HL-60 (cell line): Measurements from ENCODE around the gene RTF1.

ENCODE experiments used
- DNase-seq, 2 experiments: peaks; one replicate each; pipeline ENCODE4 v3.0.0-alpha.2; 2010 to 2020; ENCODE audit warnings: low read depth in 1 of 2, low spot score in 1 of 2
- H3K27ac ChIP-seq: fragments of 250-450 bp; sonication (Bioruptor Pico); replicated peaks from 2 replicates; pipeline ENCODE4 v1.5.1; 2020; ENCODE audit warnings: mild to moderate bottlenecking, moderate library complexity
- H3K27me3 ChIP-seq: fragments of 250-450 bp; sonication (Bioruptor Pico); 2 replicates; pipeline ENCODE4 v1.5.1; 2021; ENCODE audit warnings: mild to moderate bottlenecking, moderate library complexity; ENCODE audit not compliant: insufficient read depth, poor library complexity, severe bottlenecking
- H3K4me3 ChIP-seq: replicated peaks from 2 replicates; pipeline ENCODE4 v1.5.1; 2011; ENCODE audit warnings: mild to moderate bottlenecking, control low read depth, low read length; ENCODE audit not compliant: insufficient read depth
- GABPA ChIP-seq: IDR thresholded peaks from 2 replicates; pipeline ENCODE4 v1.6.1; 2012; ENCODE audit warnings: low read depth
- POLR2AphosphoS5 ChIP-seq: IDR thresholded peaks from 2 replicates; pipeline ENCODE4 v1.6.1; 2012; ENCODE audit warnings: low read depth
- REST ChIP-seq: IDR thresholded peaks from 2 replicates; pipeline ENCODE4 v1.6.1; 2012; ENCODE audit warnings: low read depth; ENCODE audit not compliant: insufficient replicate concordance
- SPI1 ChIP-seq: IDR thresholded peaks from 2 replicates; pipeline ENCODE4 v1.6.1; 2012; ENCODE audit warnings: low read depth, mild to moderate bottlenecking, borderline replicate concordance
- TF ChIP-seq, protein P1 (sequence below): IDR thresholded peaks from one replicate; pipeline ENCODE4 v1.5.1; 2011; ENCODE audit warnings: low read length, control low read depth, inconsistent platforms; ENCODE audit not compliant: insufficient read depth

Gene RTF1

DNA sequence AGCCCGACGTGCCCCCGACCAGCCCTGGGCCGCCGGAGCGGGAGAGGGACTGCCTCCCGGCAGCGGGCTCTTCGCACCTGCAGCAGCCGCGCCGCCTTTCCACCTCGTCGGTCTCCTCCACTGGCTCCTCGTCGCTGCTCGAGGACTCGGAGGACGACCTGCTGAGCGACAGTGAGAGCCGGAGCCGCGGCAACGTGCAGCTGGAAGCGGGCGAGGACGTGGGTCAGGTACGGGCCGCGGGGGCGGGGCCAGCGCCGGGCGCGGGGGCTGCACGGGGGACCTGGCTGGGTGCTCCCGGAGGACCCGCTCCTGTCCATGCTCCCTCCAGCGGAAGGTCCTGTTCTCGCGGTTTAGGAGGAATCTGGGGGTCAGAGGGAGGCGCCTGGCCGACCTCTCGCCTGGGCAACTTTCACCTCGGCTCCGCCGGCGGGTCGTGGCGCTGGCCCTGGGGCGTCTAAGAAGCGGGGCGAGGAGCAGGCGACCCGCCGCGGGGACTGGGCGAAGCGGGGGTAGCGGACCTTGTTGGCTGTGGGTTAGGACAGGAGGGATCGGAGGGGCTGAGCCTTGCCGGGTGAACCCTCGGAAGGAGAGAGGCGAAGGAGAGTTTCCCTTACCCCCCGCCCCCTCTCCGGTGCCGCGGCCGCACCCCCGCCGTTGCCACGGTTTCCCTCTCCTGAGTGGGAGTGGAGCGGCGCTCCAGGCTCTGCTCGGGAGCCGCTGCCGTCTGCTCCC, 77.5 kb downstream of the RTF1 start:
- TF ChIP-seq, protein P1, sequence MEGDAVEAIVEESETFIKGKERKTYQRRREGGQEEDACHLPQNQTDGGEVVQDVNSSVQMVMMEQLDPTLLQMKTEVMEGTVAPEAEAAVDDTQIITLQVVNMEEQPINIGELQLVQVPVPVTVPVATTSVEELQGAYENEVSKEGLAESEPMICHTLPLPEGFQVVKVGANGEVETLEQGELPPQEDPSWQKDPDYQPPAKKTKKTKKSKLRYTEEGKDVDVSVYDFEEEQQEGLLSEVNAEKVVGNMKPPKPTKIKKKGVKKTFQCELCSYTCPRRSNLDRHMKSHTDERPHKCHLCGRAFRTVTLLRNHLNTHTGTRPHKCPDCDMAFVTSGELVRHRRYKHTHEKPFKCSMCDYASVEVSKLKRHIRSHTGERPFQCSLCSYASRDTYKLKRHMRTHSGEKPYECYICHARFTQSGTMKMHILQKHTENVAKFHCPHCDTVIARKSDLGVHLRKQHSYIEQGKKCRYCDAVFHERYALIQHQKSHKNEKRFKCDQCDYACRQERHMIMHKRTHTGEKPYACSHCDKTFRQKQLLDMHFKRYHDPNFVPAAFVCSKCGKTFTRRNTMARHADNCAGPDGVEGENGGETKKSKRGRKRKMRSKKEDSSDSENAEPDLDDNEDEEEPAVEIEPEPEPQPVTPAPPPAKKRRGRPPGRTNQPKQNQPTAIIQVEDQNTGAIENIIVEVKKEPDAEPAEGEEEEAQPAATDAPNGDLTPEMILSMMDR = no peak
- no peak for TF ChIP-seq SPI1
- TF ChIP-seq GABPA = no peak
- TF ChIP-seq REST = no peak
- no peak for TF ChIP-seq POLR2AphosphoS5
- no peak for DNase-seq
- Histone ChIP-seq H3K27me3 (peaks cover 56% of the 10 kb centered on the region), H3K4me3 (peak overlapping the region; percentile 25), H3K27ac (no peak overlapping the region)

- H3K27me3 ChIP-seq = peaks cover 59% of the 10 kb centered on the region
- TF ChIP-seq SPI1 = no peak
- TF ChIP-seq, protein P1 = no peak
- no peak for TF ChIP-seq POLR2AphosphoS5
- no peak overlapping the region for H3K27ac ChIP-seq
- H3K4me3 ChIP-seq = no peak overlapping the region
- DNase-seq = peak in 1 of 2 experiments; percentile 25
Measured at GRCh38 chr15:41494922-41495735, 78.2 kb downstream of the RTF1 start.

GRCh38 chr15:41495736-41496599, 79.1 kb downstream of the RTF1 start:
- H3K27me3 ChIP-seq = peaks cover 65% of the 10 kb centered on the region
- H3K4me3 ChIP-seq = no peak overlapping the region
- TF ChIP-seq POLR2AphosphoS5 (no peak), REST (no peak), SPI1 (no peak)
- TF ChIP-seq, protein P1 = no peak
- H3K27ac ChIP-seq = no peak overlapping the region
- DNase-seq = no peak
